Measurements from ENCODE around the gene ICE2. TPM values are rescaled to one million over a fixed set of nuclear protein-coding genes. Genes with fewer than 3 reads are reported as not detected.

ICE2 gene
- total and polyA plus RNA-seq, 12 donors, result 6.3 to 33.4 (median 26.7) TPM

DNA sequence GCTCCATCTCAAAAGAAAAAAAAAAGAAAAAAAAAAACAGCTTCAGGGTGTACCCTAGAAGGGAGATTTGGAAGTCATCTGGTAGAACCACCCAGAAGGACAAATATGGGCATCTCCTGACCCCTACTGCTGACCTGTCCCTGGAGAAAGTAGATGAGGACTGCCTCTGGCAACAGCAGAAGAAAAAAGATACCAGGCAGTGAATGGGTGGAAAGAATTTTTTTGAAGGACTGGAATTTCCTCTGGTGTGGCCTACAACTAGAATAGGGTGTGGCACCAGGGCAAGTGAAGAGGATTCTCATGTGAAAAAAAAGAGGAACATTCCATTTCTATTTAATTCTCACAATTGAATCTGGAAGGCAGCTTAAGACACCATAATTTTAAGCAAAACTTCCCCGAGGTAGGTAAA lies 84.2 kb downstream of the ICE2 start:
- DNase-seq (no peak), ATAC-seq (no peak)
- H3K4me1 ChIP-seq, result peaks cover 28 to 83% (median 72%) of the 10 kb centered on the region in 9 donors
- no peaks in the 10 kb centered on the region for H3K9me3 ChIP-seq
- intact Hi-C loops (cut with DNase I), result loop anchor here in 5 of 10 donors (2.0 to 5.0 kb wide), 2 partner anchors 32 kb away; no protein-coding TSS in a partner anchor
- peak overlapping the region in 6 of 10 donors; percentile 1 to 93 (median 83) for H3K4me3 ChIP-seq
- H3K27me3 ChIP-seq, result no peaks in the 10 kb centered on the region
- H3K27ac ChIP-seq, result peak overlapping the region; percentile 58 to 98 (median 96)
- H3K36me3 ChIP-seq, result peaks cover 0 to 41% (median 3%) of the 10 kb centered on the region in 9 donors
- 42 to 56% methylated on average over 1 of the region's 1 CpG for WGBS, 2 donors
- no peak for TF ChIP-seq CTCF (IDR thresholded peaks at IDR 0.05)

- DNase-seq (peak in 1 of 2 donors; percentile 81), ATAC-seq (peak; percentile 37 to 68 (median 58))
- Histone ChIP-seq H3K9me3 (no peaks in the 10 kb centered on the region), H3K27ac (peak overlapping the region; percentile 58 to 98 (median 96)), H3K4me1 (peaks cover 28 to 88% (median 84%) of the 10 kb centered on the region in 9 donors), H3K36me3 (peaks cover 0 to 45% (median 3%) of the 10 kb centered on the region in 9 donors), H3K4me3 (peak overlapping the region in 6 of 10 donors; percentile 1 to 91 (median 24)), H3K27me3 (no peaks in the 10 kb centered on the region)
- WGBS, 2 donors, result 31 to 37% methylated on average over 9 of the region's 9 CpGs
- intact Hi-C loops (cut with DNase I), result loop anchor here in 1 of 10 donors (2.0 kb wide), 1 partner anchor 22 kb away; no protein-coding TSS in a partner anchor
- TF ChIP-seq CTCF (IDR thresholded peaks at IDR 0.05), result no peak
Measured at GRCh38 chr15:60392986-60393790, 85.8 kb downstream of the ICE2 start.

- peak overlapping the region; percentile 58 to 98 (median 96) for H3K27ac ChIP-seq
- no peaks in the 10 kb centered on the region for H3K9me3 ChIP-seq
- DNase-seq, result no peak
- H3K4me1 ChIP-seq, result peaks cover 28 to 93% (median 87%) of the 10 kb centered on the region in 9 donors
- no peaks in the 10 kb centered on the region for H3K27me3 ChIP-seq
- ATAC-seq, result peak in 5 of 8 donors; percentile 8 to 38 (median 20)
- H3K4me3 ChIP-seq, result peak overlapping the region in 4 of 10 donors; percentile 8 to 75 (median 19)
- TF ChIP-seq CTCF (IDR thresholded peaks at IDR 0.05), result no peak
- H3K36me3 ChIP-seq, result peaks cover 0 to 45% (median 3%) of the 10 kb centered on the region in 9 donors
- intact Hi-C loops (cut with DNase I), result loop anchor here in 1 of 10 donors (2.0 kb wide), 1 partner anchor 22 kb away; no protein-coding TSS in a partner anchor
- WGBS, 2 donors, result 25 to 33% methylated on average over 3 of the region's 3 CpGs
Measured at GRCh38 chr15:60392601-60392985, 86.3 kb downstream of the ICE2 start.

DNA sequence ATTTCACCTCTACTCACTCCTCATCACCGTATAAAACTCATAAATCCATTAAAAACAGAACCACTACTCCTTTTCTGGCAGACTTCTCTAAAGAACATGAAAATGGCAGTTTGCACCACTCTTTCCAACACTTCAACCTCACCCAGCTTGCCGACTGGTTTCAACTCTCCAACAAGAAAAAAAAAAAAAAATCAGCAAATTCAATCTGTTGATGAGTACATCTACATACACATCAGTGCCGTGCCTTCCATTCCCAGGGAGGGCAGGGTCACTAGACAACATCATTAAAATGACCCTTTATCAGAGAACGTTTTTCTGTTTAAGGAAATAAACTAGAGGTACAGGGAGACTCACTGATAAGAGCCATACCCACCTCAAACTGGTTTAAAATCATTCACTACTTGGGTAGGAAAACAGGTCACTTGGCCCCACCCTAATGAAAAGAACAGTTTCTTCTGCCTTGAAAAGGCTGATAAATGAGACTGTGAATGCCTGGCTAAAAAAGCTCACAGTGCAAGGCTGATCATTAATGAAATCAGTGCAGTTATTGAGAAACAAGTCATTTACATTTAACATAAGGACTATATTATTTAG lies 87.1 kb downstream of the ICE2 start:
- Histone ChIP-seq H3K9me3 (no peaks in the 10 kb centered on the region), H3K4me3 (no peak overlapping the region), H3K27ac (peak overlapping the region; percentile 5 to 98 (median 94)), H3K4me1 (peaks cover 28 to 100% (median 89%) of the 10 kb centered on the region in 9 donors), H3K27me3 (no peaks in the 10 kb centered on the region), H3K36me3 (peaks cover 0 to 45% (median 3%) of the 10 kb centered on the region in 9 donors)
- no peak for DNase-seq
- ATAC-seq, result no peak
- intact Hi-C loops (cut with DNase I), result loop anchor here in 1 of 10 donors (2.0 kb wide), 1 partner anchor 21 kb away; no protein-coding TSS in a partner anchor
- WGBS, 2 donors, result 38 to 42% methylated on average over 4 of the region's 4 CpGs
- TF ChIP-seq CTCF (IDR thresholded peaks at IDR 0.05), result no peak

All from heart right ventricle (tissue), 16 donors.